GM12878 (cell line): ENCODE measurements around the gene KIAA0930. TPM values are rescaled to one million over a fixed set of nuclear protein-coding genes. Genes with fewer than 3 reads are reported as not detected.

Experiments
- ATAC-seq: fragments of 200-7000 bp; cut with Tn5 transposase; 3 replicates; pipeline ENCODE4 v1.9.1; 2020; ENCODE audit warnings: mild to moderate bottlenecking, moderate library complexity
- BruUV-seq: library from RNA; stranded (reverse); fragments of 400-500 nt; replicated peaks from 2 replicates; lab custom pipeline; 2021; lab: Mats Ljungman, UMichigan
- CTCF ChIA-PET: fragments of 300-600 bp; sonication (Branson Sonifier 250); formaldehyde crosslinking; extraction: SDS; loops from one replicate; lab custom pipeline; 2021; ENCODE audit warnings: inconsistent platforms; lab: Yijun Ruan, JAX
- POLR2A ChIA-PET: fragments of 350-600 bp; formaldehyde crosslinking; extraction: SDS; loops from one replicate; lab custom pipeline; 2021; ENCODE audit warnings: inconsistent platforms; lab: Charles Lee
- RAD21 ChIA-PET: fragments of 300-600 bp; sonication (Branson Sonifier 250); formaldehyde crosslinking; loops from one replicate; lab custom pipeline; 2023; ENCODE audit warnings: antibody characterized with exemption; ENCODE audit not compliant: unreplicated experiment; lab: Charles Lee
- SMC1A ChIA-PET: fragments of 300-600 bp; sonication (Branson Sonifier 250); formaldehyde crosslinking; loops from one replicate; lab custom pipeline; 2023; ENCODE audit not compliant: unreplicated experiment, uncharacterized antibody; lab: Charles Lee
- DNase-seq: peaks from one replicate; pipeline ENCODE4 v3.0.0-alpha.2; 2011; ENCODE audit warnings: low read depth, low spot score
- FAIRE-seq: peaks from 3 replicates; lab custom pipeline; 2011; peaks lifted over from hg19 to GRCh38; lab: Jason Lieb, UNC
- H2AFZ ChIP-seq: 2 replicates; pipeline ENCODE4 v1.6.0; 2011; ENCODE audit warnings: low read depth, low read length, control low read depth; ENCODE audit not compliant: control insufficient read depth
- H3K27ac ChIP-seq: 2 replicates; pipeline ENCODE4 v1.5.1; 2011; ENCODE audit warnings: control low read depth; ENCODE audit not compliant: control insufficient read depth, insufficient read depth
- H3K27me3 ChIP-seq, 2 experiments: replicated peaks in 1 of 2; 2 replicates each; pipeline versions ENCODE4 v1.6.0 to v1.6.1; 2011; ENCODE audit warnings: low read length in 1 of 2; ENCODE audit not compliant: control insufficient read depth in 2 of 2, insufficient read depth in 2 of 2
- H3K36me3 ChIP-seq, 2 experiments: 2 replicates each; pipeline ENCODE4 v1.5.1; 2011; ENCODE audit warnings: low read length in 1 of 2; ENCODE audit not compliant: control insufficient read depth in 2 of 2, insufficient read depth in 2 of 2
- H3K4me1 ChIP-seq: 2 replicates; pipeline ENCODE4 v1.6.1; 2011; ENCODE audit warnings: mild to moderate bottlenecking, low read length, moderate library complexity, mixed read lengths; ENCODE audit not compliant: control insufficient read depth, insufficient read depth
- H3K4me2 ChIP-seq: 2 replicates; pipeline ENCODE4 v1.6.0; 2011; ENCODE audit warnings: control low read depth; ENCODE audit not compliant: control insufficient read depth, insufficient read depth
- H3K4me3 ChIP-seq: fragments of 200-600 bp; sonication (generic); 2 replicates; pipeline ENCODE4 v1.5.1; 2016
- H3K79me2 ChIP-seq: 2 replicates; pipeline ENCODE4 v1.6.0; 2011; ENCODE audit warnings: low read length; ENCODE audit not compliant: control insufficient read depth, insufficient read depth
- H3K9ac ChIP-seq: 2 replicates; pipeline ENCODE4 v1.8.0; 2011; ENCODE audit warnings: low read length, control low read depth, mixed read lengths; ENCODE audit not compliant: control insufficient read depth, insufficient read depth
- H3K9me3 ChIP-seq: replicated peaks from 3 replicates; pipeline ENCODE4 v1.5.1; 2011; ENCODE audit warnings: mild to moderate bottlenecking, low read length; ENCODE audit not compliant: control insufficient read depth, insufficient read depth
- H4K20me1 ChIP-seq: 2 replicates; pipeline ENCODE4 v1.6.0; 2011; ENCODE audit not compliant: control insufficient read depth, insufficient read depth
- ASH2L ChIP-seq: fragments of 300-600, 200-600 bp; sonication (generic); IDR thresholded peaks from 2 replicates; pipeline ENCODE4 v1.6.1; 2017; ENCODE audit warnings: low read depth, mild to moderate bottlenecking, borderline replicate concordance
- CHD4 ChIP-seq: fragments of 200-600 bp; sonication (generic); IDR thresholded peaks from 2 replicates; pipeline ENCODE4 v1.6.1; 2016; ENCODE audit warnings: mild to moderate bottlenecking
- DPF2 ChIP-seq: fragments of 450-650 bp; IDR thresholded peaks from 2 replicates; pipeline ENCODE4 v1.6.1; 2017; ENCODE audit warnings: mild to moderate bottlenecking
- EGR1 ChIP-seq, 2 experiments: IDR thresholded peaks; 1 replicate in 1 of 2; 2 replicates in 1 of 2; pipeline ENCODE4 v1.6.1; 2011 to 2012; ENCODE audit warnings: low read depth in 2 of 2, low read length in 2 of 2, borderline replicate concordance in 1 of 2, mild to moderate bottlenecking in 1 of 2, moderate library complexity in 1 of 2
- MTA2 ChIP-seq: fragments of 450-650 bp; IDR thresholded peaks from 2 replicates; pipeline ENCODE4 v1.6.1; 2016; ENCODE audit warnings: low read depth, mild to moderate bottlenecking, moderate library complexity
- TCF7 ChIP-seq: IDR thresholded peaks from 2 replicates; pipeline ENCODE4 v1.6.1; 2014; ENCODE audit warnings: antibody characterized with exemption, borderline replicate concordance
- ZNF384 ChIP-seq: IDR thresholded peaks from 2 replicates; pipeline ENCODE4 v1.6.1; 2012; ENCODE audit warnings: low read depth, mild to moderate bottlenecking, low read length, improper control_type of control experiment, borderline replicate concordance
- ZZZ3 ChIP-seq: IDR thresholded peaks from 2 replicates; pipeline ENCODE4 v1.6.1; 2011; ENCODE audit warnings: low read depth; ENCODE audit not compliant: control insufficient read depth, insufficient read length
- WGBS: methylation state at CpG from one replicate; pipeline ENCODE4 v1.1.6; 2016; ENCODE audit warnings: low lambda C conversion rate; ENCODE audit not compliant: insufficient replicate concordance, insufficient coverage; ENCODE audit errors: missing lambda C conversion rate; 5-methylcytosine and 5-hydroxymethylcytosine counted together
- in situ Hi-C: fragments of 300-500 bp; cut with MboI; formaldehyde crosslinking; loops from 9 replicates; pipeline ENCODE4 v1.14.3; 2018; ENCODE audit warnings: mixed read lengths
- intact Hi-C: fragments of 100-400 bp; cut with micrococcal nuclease; formaldehyde crosslinking; loops from one replicate; pipeline ENCODE4 v1.14.2; 2022; ENCODE audit not compliant: unreplicated experiment
- polyA plus RNA-seq, 11 experiments: library from polyadenylated mRNA; depleted of rRNA in 4 of 11; unstranded in 6 of 11; stranded (reverse) in 5 of 11; fragments of >200 nt; fragmentation: Nextera tagmentation in 4 of 11; fragmentation: Illumina TruSeq in 1 of 11; extraction: Ambion mirVana in 4 of 11; extraction: Trizol in 1 of 11; gene quantifications; 1 replicate in 1 of 11; 2 replicates in 10 of 11; pipeline versions ENCODE4 v1.2.1 to v1.2.3, GENCODE V29; 2011 to 2016; ENCODE audit warnings: inconsistent platforms in 2 of 11, missing spikeins in 2 of 11, low read depth in 1 of 11
- total RNA-seq, 4 experiments: library from RNA; depleted of rRNA in 3 of 4; stranded (reverse); fragments of >200 nt in 3 of 4; fragmentation: Illumina TruSeq in 1 of 4; extraction: Trizol in 1 of 4; gene quantifications; 2 replicates each; pipeline versions ENCODE4 v1.2.1 to v1.2.3, GENCODE V29; 2013 to 2021
- TF ChIP-seq, protein P1 (sequence below): fragments of 450-650 bp; IDR thresholded peaks from 2 replicates; pipeline ENCODE4 v1.6.1; 2018; ENCODE audit warnings: borderline replicate concordance, mild to moderate bottlenecking; ENCODE audit not compliant: partially characterized antibody
- TF ChIP-seq, protein P2 (sequence below): fragments of 450-650 bp; IDR thresholded peaks from 2 replicates; pipeline ENCODE4 v1.6.1; 2014; ENCODE audit warnings: mild to moderate bottlenecking

KIAA0930 gene
- total and polyA plus RNA-seq, 10 of the 15 experiments (the other 5 are each of a cell fraction or from before 2014, with no cell fraction given): 3.6 to 125 (median 46.3) TPM

DNA sequence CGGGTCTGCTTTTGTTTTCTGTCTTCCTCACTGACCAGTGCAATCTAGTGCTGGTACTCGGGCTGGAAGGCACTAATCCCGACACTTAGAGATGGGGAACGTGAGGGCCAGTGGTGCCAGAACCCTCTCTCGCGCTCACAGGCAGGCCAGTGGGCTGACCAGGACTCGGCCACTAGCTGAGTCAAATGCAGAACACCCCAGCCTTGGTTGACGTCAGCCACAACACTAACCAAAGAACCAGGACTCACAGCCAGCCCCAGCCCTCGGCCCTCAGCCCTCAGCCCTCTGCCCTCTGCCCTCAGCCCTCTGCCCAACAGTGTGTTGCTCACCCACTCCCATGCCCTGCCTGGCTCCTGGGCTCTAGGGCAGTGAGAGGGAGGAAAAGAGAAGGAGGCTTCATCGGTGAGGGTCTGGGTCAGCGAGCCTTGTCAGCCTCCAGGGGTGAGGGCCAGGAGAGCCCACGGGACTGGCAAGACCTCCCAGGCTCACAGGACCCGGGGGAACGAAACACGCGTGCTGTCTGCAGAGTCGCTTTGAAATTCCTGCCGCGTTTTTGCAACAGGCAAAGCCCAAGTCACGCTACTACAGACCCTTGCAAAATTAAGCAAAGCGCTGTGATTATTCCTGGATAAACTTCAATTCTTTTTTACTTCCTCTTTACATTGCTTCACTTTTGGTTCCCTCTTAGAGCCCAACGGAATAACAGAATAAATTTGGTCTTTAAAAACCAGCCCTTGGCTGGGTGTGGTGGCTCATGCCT is 27.5 kb downstream of the KIAA0930 start:
- DNase-seq (no peak), ATAC-seq (peak; percentile 53), FAIRE-seq (no peak)
- SMC1A ChIA-PET: no interaction called here
- H3K36me3 ChIP-seq: peaks cover 2 to 15% of the 10 kb centered on the region in 2 experiments; a peak in 3 of 4 replicates
- RAD21 ChIA-PET: no interaction called here
- H3K4me1 ChIP-seq: peaks cover 15% of the 10 kb centered on the region
- peaks cover 26% of the 10 kb centered on the region for H3K79me2 ChIP-seq
- H3K27ac ChIP-seq: no peak overlapping the region
- no peaks in the 10 kb centered on the region for H3K9me3 ChIP-seq
- no peak overlapping the region for H2AFZ ChIP-seq
- intact Hi-C loops (no loop called here), in situ Hi-C loops (no loop called here)
- POLR2A ChIA-PET: no interaction called here
- WGBS: 76% methylated on average over 22 of the region's 22 CpGs
- TF ChIP-seq CHD4 (no peak), ZNF384 (no peak), ASH2L (no peak), EGR1 (IDR thresholded peaks at IDR 0.05; ENCODE audit: borderline replicate concordance in 1 of 2, low read depth in 2 of 2, low read length in 2 of 2) (no peak), TCF7 (no peak), MTA2 (no peak), DPF2 (no peak), ZZZ3 (no peak)
- TF ChIP-seq, protein P1, sequence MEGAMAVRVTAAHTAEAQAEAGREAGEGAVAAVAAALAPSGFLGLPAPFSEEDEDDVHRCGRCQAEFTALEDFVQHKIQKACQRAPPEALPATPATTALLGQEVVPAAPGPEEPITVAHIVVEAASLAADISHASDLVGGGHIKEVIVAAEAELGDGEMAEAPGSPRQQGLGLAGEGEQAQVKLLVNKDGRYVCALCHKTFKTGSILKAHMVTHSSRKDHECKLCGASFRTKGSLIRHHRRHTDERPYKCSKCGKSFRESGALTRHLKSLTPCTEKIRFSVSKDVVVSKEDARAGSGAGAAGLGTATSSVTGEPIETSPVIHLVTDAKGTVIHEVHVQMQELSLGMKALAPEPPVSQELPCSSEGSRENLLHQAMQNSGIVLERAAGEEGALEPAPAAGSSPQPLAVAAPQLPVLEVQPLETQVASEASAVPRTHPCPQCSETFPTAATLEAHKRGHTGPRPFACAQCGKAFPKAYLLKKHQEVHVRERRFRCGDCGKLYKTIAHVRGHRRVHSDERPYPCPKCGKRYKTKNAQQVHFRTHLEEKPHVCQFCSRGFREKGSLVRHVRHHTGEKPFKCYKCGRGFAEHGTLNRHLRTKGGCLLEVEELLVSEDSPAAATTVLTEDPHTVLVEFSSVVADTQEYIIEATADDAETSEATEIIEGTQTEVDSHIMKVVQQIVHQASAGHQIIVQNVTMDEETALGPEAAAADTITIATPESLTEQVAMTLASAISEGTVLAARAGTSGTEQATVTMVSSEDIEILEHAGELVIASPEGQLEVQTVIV: no peak
- TF ChIP-seq, protein P2, sequence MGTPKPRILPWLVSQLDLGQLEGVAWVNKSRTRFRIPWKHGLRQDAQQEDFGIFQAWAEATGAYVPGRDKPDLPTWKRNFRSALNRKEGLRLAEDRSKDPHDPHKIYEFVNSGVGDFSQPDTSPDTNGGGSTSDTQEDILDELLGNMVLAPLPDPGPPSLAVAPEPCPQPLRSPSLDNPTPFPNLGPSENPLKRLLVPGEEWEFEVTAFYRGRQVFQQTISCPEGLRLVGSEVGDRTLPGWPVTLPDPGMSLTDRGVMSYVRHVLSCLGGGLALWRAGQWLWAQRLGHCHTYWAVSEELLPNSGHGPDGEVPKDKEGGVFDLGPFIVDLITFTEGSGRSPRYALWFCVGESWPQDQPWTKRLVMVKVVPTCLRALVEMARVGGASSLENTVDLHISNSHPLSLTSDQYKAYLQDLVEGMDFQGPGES: no peak
- no TSS peak for BruUV-seq
- no peak overlapping the region for H3K4me3 ChIP-seq
- no peak overlapping the region; the same call in 1 of the 2 replicates for H3K9ac ChIP-seq
- no peak overlapping the region for H3K4me2 ChIP-seq
- H4K20me1 ChIP-seq: no peaks in the 10 kb centered on the region; the same call in 1 of the 2 replicates
- CTCF ChIA-PET: no interaction called here
- H3K27me3 ChIP-seq: no peaks in the 10 kb centered on the region
